LNCAP (cell line): ENCODE measurements around the gene DLGAP5.

Experiments
- TF ChIP-seq, protein P1 (sequence below): fragments of 450-650 bp; IDR thresholded peaks from 2 replicates; pipeline ENCODE4 v1.5.1; 2017; ENCODE audit warnings: mild to moderate bottlenecking

Gene DLGAP5

DNA sequence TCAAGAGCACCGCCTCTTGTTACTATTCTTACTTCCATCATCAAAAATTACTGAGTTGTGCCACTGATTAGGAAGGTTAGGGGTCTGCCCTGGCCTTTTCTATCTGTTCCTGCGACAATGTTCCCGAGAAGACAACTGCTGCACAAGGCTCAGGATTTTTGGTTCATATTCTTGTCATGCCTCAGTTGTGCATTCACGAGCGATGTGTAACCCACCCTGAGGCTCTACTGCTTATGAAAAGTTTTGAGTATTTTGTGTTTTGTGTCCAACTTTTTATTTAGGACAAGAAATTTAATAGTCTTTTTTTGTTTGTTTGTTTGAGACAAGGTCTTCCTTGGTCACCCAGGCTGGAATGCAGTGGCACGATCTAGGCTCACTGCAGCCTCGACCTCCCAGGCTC, 85.4 kb downstream of the DLGAP5 start:
- TF ChIP-seq, protein P1, sequence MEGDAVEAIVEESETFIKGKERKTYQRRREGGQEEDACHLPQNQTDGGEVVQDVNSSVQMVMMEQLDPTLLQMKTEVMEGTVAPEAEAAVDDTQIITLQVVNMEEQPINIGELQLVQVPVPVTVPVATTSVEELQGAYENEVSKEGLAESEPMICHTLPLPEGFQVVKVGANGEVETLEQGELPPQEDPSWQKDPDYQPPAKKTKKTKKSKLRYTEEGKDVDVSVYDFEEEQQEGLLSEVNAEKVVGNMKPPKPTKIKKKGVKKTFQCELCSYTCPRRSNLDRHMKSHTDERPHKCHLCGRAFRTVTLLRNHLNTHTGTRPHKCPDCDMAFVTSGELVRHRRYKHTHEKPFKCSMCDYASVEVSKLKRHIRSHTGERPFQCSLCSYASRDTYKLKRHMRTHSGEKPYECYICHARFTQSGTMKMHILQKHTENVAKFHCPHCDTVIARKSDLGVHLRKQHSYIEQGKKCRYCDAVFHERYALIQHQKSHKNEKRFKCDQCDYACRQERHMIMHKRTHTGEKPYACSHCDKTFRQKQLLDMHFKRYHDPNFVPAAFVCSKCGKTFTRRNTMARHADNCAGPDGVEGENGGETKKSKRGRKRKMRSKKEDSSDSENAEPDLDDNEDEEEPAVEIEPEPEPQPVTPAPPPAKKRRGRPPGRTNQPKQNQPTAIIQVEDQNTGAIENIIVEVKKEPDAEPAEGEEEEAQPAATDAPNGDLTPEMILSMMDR: no peak

DNA sequence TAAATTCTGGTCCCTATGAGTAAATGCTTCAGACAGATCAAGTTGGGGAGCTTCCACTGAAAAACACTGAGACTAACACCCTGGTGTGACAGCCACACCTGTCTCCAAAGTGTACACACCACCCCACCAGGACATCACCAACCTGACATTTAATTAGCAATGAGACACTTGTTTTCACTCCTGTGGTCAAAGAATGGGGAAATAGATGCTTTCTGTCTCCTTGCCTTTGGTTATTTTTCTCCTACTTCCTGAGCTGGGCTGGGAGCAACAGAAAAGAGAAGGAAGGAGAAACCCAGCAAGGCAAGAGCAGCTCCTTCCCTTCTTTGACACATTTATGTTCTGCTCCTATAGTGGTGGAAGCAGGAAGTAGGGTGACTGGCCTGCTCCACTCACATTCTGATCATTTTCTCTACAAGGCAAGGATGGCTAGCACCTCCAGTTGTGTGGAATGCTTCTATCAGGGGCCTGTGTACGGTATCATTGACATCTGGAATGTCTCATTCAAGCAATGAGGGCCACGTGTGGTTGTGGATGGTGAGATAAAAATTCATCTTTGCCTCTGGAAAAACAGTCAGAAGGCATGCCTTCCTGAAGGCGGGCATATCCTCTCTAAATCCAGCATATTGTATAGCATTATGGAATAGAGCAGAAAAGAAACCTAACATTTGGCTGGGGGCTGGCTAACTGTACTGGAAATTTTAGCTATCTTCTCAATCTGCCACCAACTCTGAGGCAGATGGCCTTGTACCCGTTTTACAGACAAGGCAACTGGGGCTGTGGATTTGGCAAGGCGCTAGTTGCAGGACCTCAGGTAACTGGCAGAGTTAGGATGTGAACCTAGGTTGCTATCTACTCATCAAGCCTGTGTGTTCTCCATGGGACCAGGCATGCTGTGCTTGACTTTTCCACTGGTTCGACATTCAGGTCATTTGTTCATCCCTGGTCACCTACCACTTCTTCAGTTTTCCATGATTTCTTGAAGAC, 87.1 kb downstream of the DLGAP5 start:
- TF ChIP-seq, protein P1: no peak

DNA sequence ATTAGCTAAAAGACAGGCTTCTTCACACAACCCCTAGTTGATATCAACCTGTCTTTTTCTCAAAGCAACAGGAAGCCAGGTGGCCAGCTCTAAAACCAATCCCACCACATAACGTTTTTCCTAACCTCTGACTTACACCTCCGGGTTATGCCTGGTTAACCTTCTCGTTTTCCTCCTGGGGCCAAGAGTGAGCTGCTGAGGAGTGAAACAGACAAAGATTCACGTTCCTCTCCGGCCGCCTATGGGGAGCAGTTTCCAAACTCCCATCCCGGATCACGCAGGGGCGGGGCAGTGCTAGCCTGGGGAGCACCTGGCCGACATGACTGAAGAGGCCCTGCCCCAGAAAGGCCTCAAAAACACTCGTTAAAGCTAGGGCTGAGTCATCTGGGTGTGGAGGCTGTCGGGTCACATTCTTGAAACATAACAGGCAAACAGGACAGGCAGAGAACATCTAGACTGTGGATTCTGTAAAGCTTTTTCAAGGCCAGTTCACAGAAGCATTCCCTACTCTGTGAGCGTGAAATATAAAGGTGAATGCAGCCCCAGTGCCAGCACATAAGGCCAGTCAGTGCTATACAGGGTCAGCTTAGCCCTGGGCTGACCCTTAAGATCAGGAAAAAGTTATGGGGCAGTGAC, 88.3 kb downstream of the DLGAP5 start:
- TF ChIP-seq, protein P1: no peak

DNA sequence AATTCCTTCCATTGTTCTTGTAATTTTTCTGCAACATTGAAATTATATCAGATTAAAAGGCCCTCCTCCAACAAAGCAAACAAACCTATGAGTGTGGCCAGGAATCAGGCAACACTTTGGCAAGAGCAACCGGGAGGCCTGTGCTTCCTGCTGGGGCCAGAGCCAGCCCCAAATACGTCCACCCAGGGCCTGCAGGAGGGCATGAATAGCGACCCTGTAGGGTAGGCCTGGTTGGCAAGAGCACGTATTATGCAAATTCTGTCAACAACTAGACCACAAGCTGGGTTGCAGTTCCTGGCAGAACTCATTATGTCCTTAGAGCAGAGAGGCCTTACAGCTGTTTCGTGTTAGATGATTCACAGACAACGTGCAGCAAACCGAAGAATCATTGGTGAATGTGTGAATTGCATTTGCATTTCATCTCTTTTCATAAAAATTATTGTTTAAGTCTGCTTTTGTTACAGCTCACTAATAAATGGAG, 89.2 kb downstream of the DLGAP5 start:
- TF ChIP-seq, protein P1: no peak

DNA sequence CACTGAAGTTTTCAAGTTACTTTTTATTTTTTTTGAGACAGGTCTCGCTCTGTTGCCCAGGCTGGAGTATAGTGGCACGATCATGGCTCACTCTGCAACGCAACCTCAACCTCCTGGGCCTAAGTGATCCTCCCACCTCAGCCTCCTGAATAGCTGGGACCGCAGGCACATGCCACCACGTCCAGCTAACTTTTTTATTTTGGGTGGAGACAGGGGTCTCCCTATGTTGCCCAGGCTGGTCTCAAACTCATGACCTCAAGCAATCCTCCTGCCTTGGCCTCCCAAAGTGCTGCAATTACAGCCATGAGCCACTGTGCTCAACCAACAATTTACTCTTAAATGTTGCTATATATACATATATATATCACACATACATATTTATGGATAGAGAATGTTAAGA, 89.7 kb downstream of the DLGAP5 start:
- TF ChIP-seq, protein P1: no peak

DNA sequence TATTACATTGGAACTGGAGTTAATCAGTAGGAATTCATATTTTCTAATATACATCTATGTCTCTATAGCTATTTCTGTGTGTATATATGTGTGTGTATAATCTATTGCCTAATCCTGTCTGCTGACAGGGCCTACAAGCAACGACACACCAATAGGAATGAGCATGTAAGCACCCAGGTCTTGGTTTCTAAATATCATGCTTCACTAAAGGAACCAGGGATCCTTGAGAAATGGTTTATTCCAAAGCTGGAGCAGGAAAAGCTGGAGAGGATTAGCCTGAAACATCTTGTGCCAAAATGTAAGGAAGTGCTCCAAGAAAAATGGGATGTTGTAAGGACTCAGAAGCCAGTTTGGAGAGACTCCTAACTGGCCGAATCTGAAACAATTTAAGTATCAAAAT, 91.6 kb downstream of the DLGAP5 start:
- TF ChIP-seq, protein P1: no peak

DNA sequence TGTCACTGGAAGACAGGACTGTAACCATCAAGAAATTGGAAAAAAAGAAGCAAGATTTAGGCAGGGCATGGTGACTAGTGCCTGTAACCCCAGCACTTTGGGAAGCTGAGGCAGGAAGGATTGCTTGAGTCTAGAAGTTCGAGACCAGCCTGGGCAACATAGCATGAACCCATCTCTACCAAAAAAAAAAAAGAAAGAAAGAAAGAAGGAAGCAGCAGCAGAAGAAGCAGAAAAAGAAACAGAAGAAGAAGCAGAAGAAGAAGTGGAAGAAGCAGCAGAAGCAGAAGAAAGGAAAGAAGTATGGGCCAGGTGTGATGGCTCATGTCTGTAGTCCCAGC, 92.9 kb downstream of the DLGAP5 start:
- TF ChIP-seq, protein P1: no peak
